Ascending aorta (tissue), 2 donors: ENCODE measurements around the gene CHST15. TPM values are rescaled to one million over a fixed set of nuclear protein-coding genes. Genes with fewer than 3 reads are reported as not detected.
A peak's percentile ranks its signal among the peaks of the same experiment; 100 is the strongest.

Experiments
- DNase-seq, 2 donors: peaks; one replicate each; pipeline ENCODE4 v3.0.0-alpha.2; 2019; ENCODE audit warnings: low spot score in 2 of 2
- H3K27ac ChIP-seq, 2 donors: fragments of 200-600 bp; sonication (generic); one replicate each; pipeline ENCODE4 v1.5.1; 2016 to 2017; ENCODE audit warnings: mild to moderate bottlenecking in 1 of 2
- H3K27me3 ChIP-seq: fragments of 200-600 bp; sonication (generic); one replicate; pipeline ENCODE4 v1.5.1; 2017
- H3K36me3 ChIP-seq, 2 donors: fragments of 200-600 bp; sonication (generic); one replicate each; pipeline ENCODE4 v1.5.1; 2016
- H3K4me1 ChIP-seq, 2 donors: fragments of 200-600 bp; sonication (generic); one replicate each; pipeline ENCODE4 v1.5.1; 2016 to 2017; ENCODE audit warnings: mild to moderate bottlenecking in 1 of 2
- H3K4me3 ChIP-seq, 2 donors: fragments of 200-600 bp; sonication (generic); one replicate each; pipeline ENCODE4 v1.5.1; 2016 to 2017; ENCODE audit warnings: mild to moderate bottlenecking in 1 of 2
- H3K9me3 ChIP-seq, 2 donors: fragments of 200-600 bp; sonication (generic); one replicate each; pipeline ENCODE4 v1.5.1; 2016
- CTCF ChIP-seq, 3 experiments: fragments of 200-600 bp in 2 of 3; fragments of 450-650 bp in 1 of 3; sonication (generic) in 2 of 3; IDR thresholded peaks; one replicate each; pipeline ENCODE4 v1.5.1; 2016 to 2019; ENCODE audit warnings: antibody characterized with exemption in 3 of 3, mild to moderate bottlenecking in 1 of 3, moderate library complexity in 1 of 3
- intact Hi-C: fragments of 100-400 bp; cut with DNase I; formaldehyde crosslinking; loops from one replicate; pipeline ENCODE4 v1.15.1; 2023
- total RNA-seq: library from RNA; depleted of rRNA; stranded (reverse); fragments of >200 nt; gene quantifications from one replicate; pipeline ENCODE4 v1.1.0, GENCODE V29; 2016

CHST15 gene
- total RNA-seq, 1 donor from 2014 or later, result 20.4 TPM

DNA sequence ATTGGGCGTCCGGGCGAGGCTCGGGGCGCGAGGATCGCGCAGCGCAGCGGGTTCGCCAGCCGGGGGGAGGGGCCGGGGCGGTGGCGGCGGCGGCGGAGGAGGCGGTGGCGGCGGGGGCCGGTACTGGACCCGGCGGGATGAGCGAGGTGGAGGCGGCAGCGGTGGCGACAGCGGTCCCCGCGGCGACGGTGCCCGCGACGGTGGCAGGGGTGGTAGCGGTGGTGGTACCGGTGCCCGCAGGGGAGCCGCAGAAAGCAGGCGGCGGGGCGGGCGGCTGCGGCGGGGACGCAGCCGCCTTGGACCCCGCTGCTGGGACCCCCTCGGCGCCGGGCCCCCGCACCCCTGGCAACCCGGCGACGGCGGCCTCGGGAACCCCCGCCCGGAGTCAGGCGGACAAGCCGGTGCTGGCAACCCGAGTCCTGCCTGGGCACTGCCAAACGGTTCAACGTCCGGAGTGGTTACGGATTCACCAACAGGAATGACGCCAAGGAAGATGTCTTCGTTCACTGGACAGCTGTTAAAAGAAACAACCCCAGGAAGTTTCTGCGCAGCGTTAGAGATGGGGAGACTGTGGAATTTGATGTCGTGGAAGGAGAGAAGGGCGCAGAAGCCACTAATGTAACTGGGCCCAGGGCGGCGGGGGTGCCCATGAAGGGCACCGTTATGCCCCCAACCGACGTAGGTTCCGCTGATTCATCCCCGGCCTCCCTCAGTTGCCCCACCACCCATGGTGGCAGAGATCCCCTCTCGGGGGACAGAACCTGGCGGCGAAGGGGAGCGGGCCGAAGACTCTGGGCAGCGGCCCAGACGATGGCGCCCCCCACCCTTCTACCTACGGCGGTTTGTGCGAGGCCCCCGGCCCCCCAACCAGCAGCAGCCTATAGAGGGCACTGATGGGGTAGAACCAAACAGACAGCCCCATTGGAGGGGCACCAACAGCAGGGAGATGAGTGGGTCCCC, 101.5 kb downstream of the CHST15 start:
- H3K9me3 ChIP-seq, result no peaks in the 10 kb centered on the region
- peak overlapping the region; percentile 41 to 49 for H3K4me3 ChIP-seq
- H3K27ac ChIP-seq, result no peak overlapping the region
- no peaks in the 10 kb centered on the region for H3K36me3 ChIP-seq
- intact Hi-C loops, result loop anchor here (10.0 kb wide), 1 partner anchor 273 kb away; no protein-coding TSS in a partner anchor
- no peak for TF ChIP-seq CTCF (IDR thresholded peaks at IDR 0.05)
- H3K27me3 ChIP-seq, result peaks cover 14% of the 10 kb centered on the region
- DNase-seq, result no peak
- H3K4me1 ChIP-seq, result peaks cover 3 to 8% of the 10 kb centered on the region in 2 donors

DNA sequence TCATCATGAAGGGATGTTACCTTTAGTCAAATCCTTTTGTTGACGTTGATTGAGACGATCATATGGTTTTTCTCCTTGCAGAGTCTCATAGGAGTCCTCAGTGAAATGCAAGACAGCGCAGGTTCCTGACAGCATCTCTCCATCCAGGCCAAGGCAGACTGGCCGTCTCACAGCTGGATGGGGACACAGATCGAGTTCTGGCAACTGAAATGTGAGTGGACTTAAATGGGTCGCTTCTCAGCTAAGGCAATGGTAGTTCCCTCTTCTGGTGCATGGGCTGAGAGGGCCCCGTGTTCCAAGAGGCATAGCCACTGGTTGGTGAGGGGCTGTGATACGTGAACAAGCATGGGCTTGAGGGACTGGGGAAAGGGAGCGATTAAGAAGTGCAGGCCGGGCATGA, 102.5 kb downstream of the CHST15 start:
- no peaks in the 10 kb centered on the region for H3K36me3 ChIP-seq
- no peak overlapping the region for H3K4me3 ChIP-seq
- H3K27ac ChIP-seq, result no peak overlapping the region
- peaks cover 3 to 8% of the 10 kb centered on the region in 2 donors for H3K4me1 ChIP-seq
- DNase-seq, result no peak
- intact Hi-C loops, result loop anchor here (10.0 kb wide), 1 partner anchor 274 kb away; no protein-coding TSS in a partner anchor
- no peak for TF ChIP-seq CTCF (IDR thresholded peaks at IDR 0.05)
- peaks cover 14% of the 10 kb centered on the region for H3K27me3 ChIP-seq
- H3K9me3 ChIP-seq, result no peaks in the 10 kb centered on the region

DNA sequence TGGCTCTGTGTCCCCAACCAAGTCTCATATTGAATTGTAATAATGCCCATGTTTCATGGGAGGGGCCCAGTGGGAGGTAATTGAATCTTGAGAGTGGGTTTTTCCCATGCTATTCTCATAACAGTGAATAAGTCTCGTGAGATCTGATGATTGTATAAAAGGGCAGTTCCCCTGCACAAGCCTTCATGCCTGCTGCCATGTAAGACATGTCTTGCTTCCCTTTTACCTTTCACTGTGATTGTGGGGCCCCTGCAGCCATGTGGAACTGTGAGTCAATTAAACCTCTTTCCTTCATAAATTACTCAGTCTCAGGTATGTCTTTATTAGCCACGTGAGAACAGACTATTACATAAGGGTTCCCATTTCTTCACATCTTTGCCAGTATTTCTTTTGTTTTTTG, 104.7 kb downstream of the CHST15 start:
- Histone ChIP-seq H3K4me3 (no peak overlapping the region), H3K27me3 (peaks cover 14% of the 10 kb centered on the region), H3K36me3 (no peaks in the 10 kb centered on the region), H3K9me3 (no peaks in the 10 kb centered on the region), H3K27ac (no peak overlapping the region), H3K4me1 (no peaks in the 10 kb centered on the region)
- no peak for TF ChIP-seq CTCF (IDR thresholded peaks at IDR 0.05)
- intact Hi-C loops, result no loop called here
- DNase-seq, result no peak

GRCh38 chr10:123986736-123987135, 106.7 kb downstream of the CHST15 start:
- H3K27me3 ChIP-seq, result peaks cover 8% of the 10 kb centered on the region
- H3K4me3 ChIP-seq, result no peak overlapping the region
- no peaks in the 10 kb centered on the region for H3K36me3 ChIP-seq
- no peak for DNase-seq
- intact Hi-C loops, result no loop called here
- no peak overlapping the region for H3K27ac ChIP-seq
- TF ChIP-seq CTCF (IDR thresholded peaks at IDR 0.05), result no peak
- no peaks in the 10 kb centered on the region for H3K4me1 ChIP-seq
- H3K9me3 ChIP-seq, result no peaks in the 10 kb centered on the region

GRCh38 chr10:123974406-123974805, 119.0 kb downstream of the CHST15 start:
- Histone ChIP-seq H3K4me1 (peaks cover 0 to 3% of the 10 kb centered on the region in 2 donors), H3K9me3 (peaks cover 0 to 9% of the 10 kb centered on the region in 2 donors), H3K27me3 (peaks cover 8% of the 10 kb centered on the region), H3K4me3 (no peak overlapping the region), H3K36me3 (no peaks in the 10 kb centered on the region), H3K27ac (no peak overlapping the region)
- intact Hi-C loops, result no loop called here
- no peak for TF ChIP-seq CTCF (IDR thresholded peaks at IDR 0.05)
- no peak for DNase-seq
